ENCODE measurements around the gene IL17RA.

IL17RA gene

GRCh38 chr22:17155941-17156340 lies 71.1 kb downstream of the IL17RA start:
- no peak overlapping the region for H3K27ac ChIP-seq
- H2AFZ ChIP-seq: no peak overlapping the region
- TF ChIP-seq CTCF (IDR thresholded peaks at IDR 0.05): no peak
- no peak overlapping the region for H3K4me2 ChIP-seq (ENCODE audit: low read length)
- H3K27me3 ChIP-seq (ENCODE audit: control insufficient read depth, insufficient read depth, low read length): no peaks in the 10 kb centered on the region
- no peaks in the 10 kb centered on the region for H3K36me3 ChIP-seq (ENCODE audit: control insufficient read depth, insufficient read depth, low read length)
- no peak overlapping the region for H3K9ac ChIP-seq
- H3K9me3 ChIP-seq (ENCODE audit: control insufficient read depth, low read length): no peaks in the 10 kb centered on the region
- H3K79me2 ChIP-seq: peaks cover 11% of the 10 kb centered on the region
- no peaks in the 10 kb centered on the region for H3K4me1 ChIP-seq
- no peak overlapping the region for H3K4me3 ChIP-seq (ENCODE audit: low read depth, low read length)

GRCh38 chr22:17157714-17158113 lies 72.9 kb downstream of the IL17RA start:
- Histone ChIP-seq H3K79me2 (peaks cover 11% of the 10 kb centered on the region), H3K27ac (no peak overlapping the region), H3K36me3 (ENCODE audit: control insufficient read depth, insufficient read depth, low read length) (no peaks in the 10 kb centered on the region), H3K4me3 (ENCODE audit: low read depth, low read length) (peak overlapping the region; percentile 50), H2AFZ (no peak overlapping the region), H3K4me1 (no peaks in the 10 kb centered on the region), H3K9me3 (ENCODE audit: control insufficient read depth, low read length) (no peaks in the 10 kb centered on the region), H3K27me3 (ENCODE audit: control insufficient read depth, insufficient read depth, low read length) (no peaks in the 10 kb centered on the region), H3K4me2 (ENCODE audit: low read length) (no peak overlapping the region), H3K9ac (no peak overlapping the region)
- TF ChIP-seq CTCF (IDR thresholded peaks at IDR 0.05): no peak

- Histone ChIP-seq H3K4me3 (ENCODE audit: low read depth, low read length) (peak overlapping the region; percentile 50), H3K9me3 (ENCODE audit: control insufficient read depth, low read length) (no peaks in the 10 kb centered on the region), H3K4me2 (ENCODE audit: low read length) (peak overlapping the region; percentile 59), H3K36me3 (ENCODE audit: control insufficient read depth, insufficient read depth, low read length) (no peaks in the 10 kb centered on the region), H3K4me1 (no peaks in the 10 kb centered on the region), H3K9ac (no peak overlapping the region), H2AFZ (peak overlapping the region; percentile 77), H3K27ac (peak overlapping the region; percentile 79), H3K27me3 (ENCODE audit: control insufficient read depth, insufficient read depth, low read length) (no peaks in the 10 kb centered on the region), H3K79me2 (peaks cover 11% of the 10 kb centered on the region)
- no peak for TF ChIP-seq CTCF (IDR thresholded peaks at IDR 0.05)
These were observed 73.4 kb downstream of the IL17RA start for GRCh38 chr22:17158176-17158567.

GRCh38 chr22:17158568-17159503 lies 74.0 kb downstream of the IL17RA start, which contains the start of gene HDHD5:
TSS of gene HDHD5 (minus strand) at chr22:17159277. CDS start at chr22:17159251, 26 bp downstream.
- Histone ChIP-seq H3K9me3 (ENCODE audit: control insufficient read depth, low read length) (no peaks in the 10 kb centered on the region), H3K9ac (peak within 1 kb of the TSS; percentile 28), H2AFZ (peak within 1 kb of the TSS; percentile 91), H3K79me2 (peaks cover 11% of the 10 kb centered on the region), H3K36me3 (ENCODE audit: control insufficient read depth, insufficient read depth, low read length) (no peaks in the 10 kb centered on the region), H3K4me1 (no peaks in the 10 kb centered on the region), H3K4me2 (ENCODE audit: low read length) (peak within 1 kb of the TSS; percentile 71), H3K27ac (peak within 1 kb of the TSS; percentile 79), H3K27me3 (ENCODE audit: control insufficient read depth, insufficient read depth, low read length) (no peaks in the 10 kb centered on the region), H3K4me3 (ENCODE audit: low read depth, low read length) (peak within 1 kb of the TSS; percentile 76)
- TF ChIP-seq CTCF (IDR thresholded peaks at IDR 0.05): no peak

Measured in parathyroid adenoma (tissue), 2 donors.